Posterior cingulate gyrus (tissue), 11 donors: ENCODE results near the gene RUSC1.
"Not testable (repeated sequence)": the region's sequence is repeated elsewhere in the genome, so short reads cannot be mapped to it uniquely, and the experiment has no call there.

ENCODE experiments used
- DNase-seq, 10 donors: peaks; one replicate each; pipeline versions ENCODE4 v3.0.0 to v3.0.0-alpha.2; 2020 to 2021; ENCODE audit warnings: mixed read lengths in 3 of 10
- intact Hi-C: fragments of 100-400 bp; cut with DNase I; formaldehyde crosslinking; loops from one replicate; pipeline ENCODE4 v1.15.1; 2023

RUSC1 gene, protein sequence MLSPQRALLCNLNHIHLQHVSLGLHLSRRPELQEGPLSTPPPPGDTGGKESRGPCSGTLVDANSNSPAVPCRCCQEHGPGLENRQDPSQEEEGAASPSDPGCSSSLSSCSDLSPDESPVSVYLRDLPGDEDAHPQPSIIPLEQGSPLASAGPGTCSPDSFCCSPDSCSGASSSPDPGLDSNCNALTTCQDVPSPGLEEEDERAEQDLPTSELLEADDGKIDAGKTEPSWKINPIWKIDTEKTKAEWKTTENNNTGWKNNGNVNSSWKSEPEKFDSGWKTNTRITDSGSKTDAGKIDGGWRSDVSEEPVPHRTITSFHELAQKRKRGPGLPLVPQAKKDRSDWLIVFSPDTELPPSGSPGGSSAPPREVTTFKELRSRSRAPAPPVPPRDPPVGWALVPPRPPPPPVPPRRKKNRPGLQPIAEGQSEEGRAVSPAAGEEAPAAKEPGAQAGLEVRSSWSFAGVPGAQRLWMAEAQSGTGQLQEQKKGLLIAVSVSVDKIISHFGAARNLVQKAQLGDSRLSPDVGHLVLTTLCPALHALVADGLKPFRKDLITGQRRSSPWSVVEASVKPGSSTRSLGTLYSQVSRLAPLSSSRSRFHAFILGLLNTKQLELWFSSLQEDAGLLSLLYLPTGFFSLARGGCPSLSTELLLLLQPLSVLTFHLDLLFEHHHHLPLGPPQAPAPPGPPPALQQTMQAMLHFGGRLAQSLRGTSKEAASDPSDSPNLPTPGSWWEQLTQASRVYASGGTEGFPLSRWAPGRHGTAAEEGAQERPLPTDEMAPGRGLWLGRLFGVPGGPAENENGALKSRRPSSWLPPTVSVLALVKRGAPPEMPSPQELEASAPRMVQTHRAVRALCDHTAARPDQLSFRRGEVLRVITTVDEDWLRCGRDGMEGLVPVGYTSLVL

DNA sequence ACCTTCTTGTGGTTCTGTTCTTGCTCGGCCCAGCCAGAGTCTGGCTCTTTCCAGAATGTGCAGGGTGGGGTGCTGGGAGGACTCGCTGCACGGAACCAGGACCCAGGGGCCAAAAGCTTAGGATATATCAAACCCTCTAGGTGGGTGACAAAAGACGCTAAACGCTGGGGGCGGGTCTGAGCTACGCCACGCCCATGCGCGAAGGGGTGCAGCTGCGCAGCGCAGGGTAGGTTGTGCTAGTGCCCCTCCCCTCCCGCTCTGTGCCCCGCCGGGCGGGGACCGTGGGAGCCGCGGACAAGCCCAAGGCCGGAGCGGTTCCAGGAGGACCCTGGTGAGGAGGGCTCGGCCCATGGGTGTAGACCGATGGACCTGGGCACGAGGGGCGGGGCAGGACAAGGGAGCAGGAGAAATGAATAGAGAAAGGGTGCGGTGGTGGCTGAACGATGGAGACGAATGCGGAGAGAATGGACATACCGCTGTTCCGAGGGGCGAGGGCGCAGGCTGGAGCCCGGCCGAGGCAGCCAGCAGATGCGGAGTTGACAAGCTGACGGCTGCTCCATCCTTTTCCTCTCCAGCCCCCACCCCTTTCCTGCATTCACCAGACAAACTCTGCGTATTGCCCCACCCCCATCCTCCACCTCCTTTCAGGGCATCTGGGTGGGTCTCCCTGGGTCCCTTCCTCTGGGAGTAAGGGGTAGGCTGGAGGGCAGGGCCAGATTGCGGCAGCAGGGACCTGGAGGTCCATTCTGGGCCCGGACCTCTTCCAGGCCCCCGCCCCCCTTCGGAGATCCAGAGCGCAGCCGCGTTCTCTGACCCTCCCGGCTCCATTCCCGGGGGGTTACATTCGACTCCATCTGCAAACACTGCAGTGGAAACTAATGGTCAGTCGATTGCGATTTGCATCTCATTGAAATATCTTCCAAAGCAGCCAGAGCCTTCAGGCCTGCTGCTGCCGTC is at the start of gene RUSC1:
TSS of gene RUSC1 (plus strand) at position 234 of the 957 bp plus-strand sequence. CDS start 880 bp downstream, outside the sequence.
- intact Hi-C loops, result no loop called here
- DNase-seq, result peak; percentile 72 to 98 (median 87)

DNA sequence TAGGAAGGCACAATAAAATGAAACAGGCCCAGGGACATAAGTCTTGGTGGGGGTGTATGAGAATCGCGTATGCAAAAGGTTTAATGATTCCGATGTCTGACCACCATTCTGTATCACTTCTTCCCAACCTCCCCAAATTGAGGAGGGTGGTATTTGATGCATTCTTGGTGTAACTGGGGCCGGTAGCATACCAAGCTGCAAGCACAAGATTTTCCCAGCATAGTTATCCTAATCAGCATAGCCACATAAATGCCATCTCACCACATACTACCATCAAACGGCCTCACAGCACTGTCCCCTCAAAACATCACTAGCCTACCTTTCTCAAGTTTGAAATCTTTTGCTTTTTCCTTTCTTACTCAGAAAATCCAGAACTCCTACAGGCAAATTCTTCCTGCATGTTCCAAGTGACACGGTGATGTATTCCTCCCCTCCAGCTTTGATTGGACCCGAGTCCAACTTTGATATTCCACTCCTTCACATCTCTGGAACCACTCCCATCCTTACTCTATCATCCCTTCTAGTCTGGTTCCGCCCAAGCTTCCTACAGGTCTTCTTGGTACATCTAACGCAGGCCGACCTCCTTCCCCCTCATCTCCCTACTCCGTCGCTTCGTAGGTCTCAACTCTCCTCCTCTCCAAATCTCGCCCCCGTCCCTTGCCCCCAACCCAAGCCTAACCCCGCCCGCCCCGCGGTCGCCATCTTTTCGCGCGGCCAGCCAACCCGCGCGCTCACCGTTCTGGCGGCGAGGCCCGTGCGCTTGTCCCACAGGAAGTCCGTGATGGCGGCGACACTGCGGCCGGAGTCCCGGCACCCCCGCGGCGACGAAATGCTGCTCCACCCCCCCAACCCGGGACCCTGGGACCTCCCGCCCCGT is 48.0 kb upstream of the RUSC1 start:
- intact Hi-C loops, result loop anchor here (1.0 kb wide), 1 partner anchor 10 kb away; the partner anchor contains the start of gene SCAMP3
- DNase-seq, result peak in 1 of 10 donors; percentile 42

DNA sequence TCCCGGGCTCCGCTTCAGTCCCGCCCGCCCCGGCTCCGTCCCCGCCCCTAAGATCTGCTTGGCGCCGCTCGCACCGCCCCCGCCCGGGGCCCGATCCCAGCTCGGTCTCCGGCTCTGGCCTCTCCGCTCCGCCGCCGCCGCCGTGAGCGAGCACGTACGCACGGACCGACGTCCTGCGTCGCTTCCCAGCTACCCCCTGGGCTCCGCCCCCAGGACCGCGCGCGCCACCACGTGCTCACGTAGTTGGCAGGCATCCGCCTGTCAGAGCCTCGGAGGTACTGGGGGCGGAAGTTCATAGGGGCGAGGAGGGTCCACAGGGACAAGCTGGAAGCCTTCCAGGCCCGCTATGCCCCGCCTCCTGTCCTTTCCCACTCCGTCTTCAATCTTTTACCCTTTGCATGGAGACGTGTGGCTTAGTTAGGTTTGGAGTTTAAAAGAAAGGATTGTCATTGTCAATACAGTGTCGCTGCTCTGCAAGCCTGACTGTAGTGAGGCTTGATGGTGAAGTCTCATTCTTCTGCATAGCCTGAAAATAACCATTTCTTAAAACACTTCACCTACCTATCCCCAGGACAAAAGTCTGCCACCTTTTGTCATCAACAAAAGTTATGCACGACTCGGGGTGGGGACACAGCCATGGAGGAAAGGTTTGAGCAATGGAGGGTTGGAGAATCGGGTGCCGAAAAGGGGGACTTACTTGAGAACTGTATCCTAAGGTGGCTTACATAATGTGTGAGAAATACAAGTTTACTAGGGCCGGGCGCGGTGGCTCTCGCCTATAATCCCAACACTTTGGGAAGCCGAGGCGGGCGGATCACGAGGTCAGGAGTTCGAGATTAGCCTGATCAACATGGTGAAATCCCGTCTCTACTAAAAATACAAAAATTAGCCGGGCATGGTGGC is 47.1 kb upstream of the RUSC1 start, which contains the start of gene CLK2:
TSS of gene CLK2 (minus strand) at position 162 of the 903 bp plus-strand sequence. CDS start 2,527 bp downstream, outside the sequence.
- DNase-seq, result peak; percentile 91 to 99 (median 94)
- intact Hi-C loops, result no loop called here

DNA sequence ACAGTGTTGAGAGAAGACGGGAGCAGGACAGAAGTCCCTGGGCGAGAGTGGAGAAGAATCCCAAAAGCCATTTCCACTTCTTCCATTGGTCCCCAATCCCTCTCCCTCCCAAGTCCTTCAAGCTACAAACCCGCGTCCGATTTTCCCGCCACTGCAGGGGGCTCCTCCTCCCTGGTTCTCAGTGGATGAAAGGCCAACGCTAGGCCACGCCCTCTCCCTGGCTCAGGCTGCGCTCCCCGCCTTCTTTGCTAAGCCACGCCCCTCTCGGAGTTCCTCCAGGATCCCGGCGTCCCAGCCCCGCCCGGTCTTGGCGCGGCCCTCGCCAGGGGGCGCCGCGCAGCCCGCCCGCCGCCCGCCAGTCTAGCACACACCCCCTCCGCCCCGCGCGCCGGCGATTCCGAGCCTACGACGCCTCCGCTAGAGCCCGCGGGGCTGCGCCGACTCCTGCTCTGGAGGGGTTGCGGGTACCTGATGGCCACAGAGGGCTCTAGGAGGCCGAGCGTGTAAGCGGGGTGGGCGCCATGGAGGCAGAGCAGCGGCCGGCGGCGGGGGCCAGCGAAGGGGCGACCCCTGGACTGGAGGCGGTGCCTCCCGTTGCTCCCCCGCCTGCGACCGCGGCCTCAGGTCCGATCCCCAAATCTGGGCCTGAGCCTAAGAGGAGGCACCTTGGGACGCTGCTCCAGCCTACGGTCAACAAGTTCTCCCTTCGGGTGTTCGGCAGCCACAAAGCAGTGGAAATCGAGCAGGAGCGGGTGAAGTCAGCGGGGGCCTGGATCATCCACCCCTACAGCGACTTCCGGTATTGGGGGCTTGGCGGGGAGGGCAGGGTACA is 43.4 kb upstream of the RUSC1 start, which contains the start of gene HCN3:
TSS of gene HCN3 (plus strand) at position 394 of the 832 bp plus-strand sequence. CDS start at position 522, 128 bp downstream.
- intact Hi-C loops, result loop anchor here (1.0 kb wide), 1 partner anchor 46 kb away; no protein-coding TSS in a partner anchor
- peak; percentile 96 to 100 (median 98) for DNase-seq

DNA sequence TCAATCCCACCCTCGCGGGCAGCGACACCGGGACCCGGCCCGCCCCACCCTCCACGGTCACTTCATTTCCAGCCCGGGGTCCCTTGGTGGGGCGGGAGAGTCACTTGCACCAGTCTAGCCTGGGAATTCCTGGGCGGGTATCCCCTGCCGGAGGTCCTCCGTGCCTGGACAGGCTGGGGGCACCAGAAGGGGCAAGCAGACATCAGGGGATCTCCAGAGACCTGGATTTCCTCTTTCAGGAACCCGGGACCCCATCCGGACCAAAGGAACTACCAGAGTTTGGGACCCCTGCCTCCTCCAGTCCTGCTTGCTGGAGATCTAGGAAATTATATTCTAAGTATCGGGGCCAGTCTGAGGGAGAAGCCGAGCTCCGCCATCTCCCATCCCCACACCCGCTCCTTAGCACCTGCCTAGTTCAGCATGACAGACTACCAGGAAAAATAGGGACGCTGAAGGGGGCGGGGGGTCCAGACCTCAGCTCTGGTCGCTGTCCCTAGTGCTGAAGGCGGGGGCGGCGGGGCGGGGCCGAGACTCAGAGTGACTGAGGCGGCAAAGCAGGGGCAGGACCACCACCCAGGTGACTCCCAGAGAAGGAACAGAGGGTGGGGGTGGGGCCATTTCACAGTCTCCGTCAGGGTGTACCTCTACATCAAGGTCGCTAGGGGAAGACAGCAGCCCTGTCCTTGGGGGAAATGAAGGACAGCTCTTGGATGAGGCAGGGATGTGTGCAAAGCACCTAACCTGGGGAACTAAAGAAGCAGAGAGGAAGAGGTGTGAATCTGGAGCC is 42.6 kb upstream of the RUSC1 start:
- peak in 3 of 10 donors; percentile 32 to 82 (median 78) for DNase-seq
- intact Hi-C loops, result loop anchor here (1.0 kb wide), 1 partner anchor 45 kb away; no protein-coding TSS in a partner anchor

DNA sequence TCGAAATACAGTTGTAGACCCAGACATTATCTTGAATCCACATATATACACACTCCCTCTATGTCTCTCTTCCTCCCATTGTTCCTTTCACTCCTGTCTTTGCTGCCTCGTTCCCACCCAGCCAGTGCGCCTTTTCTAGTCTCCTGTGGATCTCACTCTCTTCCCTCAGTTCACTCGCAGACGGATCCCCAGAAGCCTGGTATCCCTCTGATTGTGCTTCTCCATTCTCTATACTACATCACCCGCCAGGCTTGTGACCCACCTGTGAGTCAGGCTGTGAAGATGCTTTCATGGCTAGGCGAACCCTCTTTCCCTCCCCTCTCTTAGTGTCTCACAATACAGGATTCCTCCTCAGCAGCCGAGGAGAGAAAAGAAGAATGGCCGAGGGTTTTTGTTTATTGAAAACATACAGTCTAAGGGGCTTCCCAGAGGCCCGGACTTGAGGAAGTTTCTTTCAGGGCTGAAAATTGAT is 42.0 kb upstream of the RUSC1 start:
- intact Hi-C loops, result no loop called here

DNA sequence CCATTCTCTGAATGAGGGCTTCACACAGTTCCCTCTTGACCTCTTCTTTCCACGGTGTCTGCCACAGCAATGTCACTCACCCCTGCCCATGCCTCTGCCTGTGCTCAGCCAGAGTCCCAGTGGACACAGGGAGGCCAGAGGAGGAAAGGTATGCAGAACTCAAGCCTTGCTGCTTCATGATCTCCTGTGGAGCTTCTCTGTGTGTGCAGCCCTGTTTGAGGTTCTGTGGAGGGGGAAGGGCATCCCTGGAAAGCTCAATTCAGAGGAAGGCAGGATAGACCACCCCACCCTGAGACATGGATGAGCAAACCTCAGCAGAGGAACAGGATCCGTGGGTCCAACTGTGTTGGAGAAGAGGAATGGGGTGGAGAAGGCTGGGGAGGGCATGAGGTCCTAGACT is 41.4 kb upstream of the RUSC1 start:
- intact Hi-C loops, result no loop called here
- peak in 2 of 10 donors; percentile 29 to 42 for DNase-seq

More for the DNA sequence above, 42.0 kb upstream of the RUSC1 start:
- DNase-seq, result peak in 2 of 10 donors; percentile 70 to 78

DNA sequence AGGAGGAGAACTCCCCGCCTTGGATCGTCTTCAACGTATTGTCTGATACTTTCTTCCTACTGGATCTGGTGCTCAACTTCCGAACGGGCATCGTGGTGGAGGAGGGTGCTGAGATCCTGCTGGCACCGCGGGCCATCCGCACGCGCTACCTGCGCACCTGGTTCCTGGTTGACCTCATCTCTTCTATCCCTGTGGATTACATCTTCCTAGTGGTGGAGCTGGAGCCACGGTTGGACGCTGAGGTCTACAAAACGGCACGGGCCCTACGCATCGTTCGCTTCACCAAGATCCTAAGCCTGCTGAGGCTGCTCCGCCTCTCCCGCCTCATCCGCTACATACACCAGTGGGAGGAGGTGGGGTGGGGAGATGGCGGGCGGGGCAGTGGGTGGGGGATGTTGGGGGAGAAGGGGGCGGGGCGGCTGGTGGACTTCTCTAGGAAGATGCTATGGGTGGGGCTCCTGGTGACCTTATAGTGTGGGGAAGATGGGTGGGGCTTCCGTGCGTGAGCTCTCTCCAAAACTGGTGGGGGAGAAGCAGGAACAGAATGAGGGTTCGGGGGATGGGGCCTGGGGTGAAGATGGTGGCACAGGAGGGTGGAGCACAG is 38.1 kb upstream of the RUSC1 start:
- intact Hi-C loops, result no loop called here
- DNase-seq, result peak in 2 of 10 donors; percentile 31 to 62

DNA sequence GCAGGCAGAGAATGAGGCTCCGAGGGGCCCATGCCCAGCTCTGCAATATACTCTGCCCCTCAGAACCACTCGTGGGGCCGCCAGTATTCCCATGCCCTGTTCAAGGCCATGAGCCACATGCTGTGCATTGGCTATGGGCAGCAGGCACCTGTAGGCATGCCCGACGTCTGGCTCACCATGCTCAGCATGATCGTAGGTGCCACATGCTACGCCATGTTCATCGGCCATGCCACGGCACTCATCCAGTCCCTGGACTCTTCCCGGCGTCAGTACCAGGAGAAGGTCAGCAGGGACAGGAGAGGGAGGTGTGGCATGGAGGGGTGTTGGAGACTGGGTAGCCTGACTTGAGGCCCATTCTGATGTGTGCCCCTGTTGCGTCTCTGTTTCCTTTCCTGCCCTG is 36.2 kb upstream of the RUSC1 start:
- intact Hi-C loops, result no loop called here
- DNase-seq, result peak in 2 of 10 donors; percentile 64 to 68

DNA sequence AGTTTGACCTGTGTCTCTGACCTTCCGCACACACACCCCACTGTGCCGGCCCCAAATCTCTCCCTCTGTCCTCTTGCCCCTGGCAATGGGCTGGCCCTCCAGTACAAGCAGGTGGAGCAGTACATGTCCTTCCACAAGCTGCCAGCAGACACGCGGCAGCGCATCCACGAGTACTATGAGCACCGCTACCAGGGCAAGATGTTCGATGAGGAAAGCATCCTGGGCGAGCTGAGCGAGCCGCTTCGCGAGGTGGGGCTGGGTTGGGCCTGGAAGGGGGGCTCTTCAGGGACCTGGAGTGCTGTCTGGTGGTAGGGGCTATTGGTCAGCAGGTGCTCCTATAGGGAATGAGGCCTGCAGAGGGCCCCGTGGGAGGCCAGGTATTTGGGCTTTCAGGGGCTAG is 35.6 kb upstream of the RUSC1 start:
- DNase-seq, result peak in 2 of 10 donors; percentile 9 to 55
- intact Hi-C loops, result no loop called here

DNA sequence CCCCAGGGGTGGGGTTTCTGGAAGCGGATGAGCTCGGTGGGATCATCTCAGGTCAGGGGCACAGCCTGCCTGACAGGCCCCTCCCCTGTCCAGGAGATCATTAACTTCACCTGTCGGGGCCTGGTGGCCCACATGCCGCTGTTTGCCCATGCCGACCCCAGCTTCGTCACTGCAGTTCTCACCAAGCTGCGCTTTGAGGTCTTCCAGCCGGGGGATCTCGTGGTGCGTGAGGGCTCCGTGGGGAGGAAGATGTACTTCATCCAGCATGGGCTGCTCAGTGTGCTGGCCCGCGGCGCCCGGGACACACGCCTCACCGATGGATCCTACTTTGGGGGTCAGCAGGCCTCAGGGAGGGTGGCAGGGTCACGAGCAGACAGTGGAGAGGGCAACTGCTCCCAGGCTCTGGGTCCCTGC is 35.1 kb upstream of the RUSC1 start:
- peak in 2 of 10 donors; percentile 53 to 73 for DNase-seq
- intact Hi-C loops, result no loop called here

DNA sequence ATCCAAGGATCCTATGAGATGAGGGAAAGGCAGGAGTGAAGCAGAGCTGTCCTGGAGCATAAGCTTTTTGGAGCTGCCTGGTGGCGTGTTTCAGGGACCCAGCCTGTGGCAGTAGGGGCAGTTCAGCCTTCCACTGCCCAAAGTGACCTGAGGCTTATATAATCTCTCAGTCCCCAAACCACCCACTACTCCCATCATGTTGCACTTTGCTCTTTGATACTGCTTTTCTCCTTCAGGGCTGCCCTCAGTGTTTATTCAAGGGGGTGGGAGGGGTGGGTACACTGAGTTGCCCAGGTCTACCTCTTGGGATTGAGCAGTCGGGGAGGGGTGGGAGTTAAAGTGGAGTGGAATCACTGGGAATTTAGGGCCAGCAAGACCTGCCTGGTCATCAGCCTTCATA is 34.1 kb upstream of the RUSC1 start:
- peak in 1 of 10 donors; percentile 9 for DNase-seq
- intact Hi-C loops, result no loop called here

DNA sequence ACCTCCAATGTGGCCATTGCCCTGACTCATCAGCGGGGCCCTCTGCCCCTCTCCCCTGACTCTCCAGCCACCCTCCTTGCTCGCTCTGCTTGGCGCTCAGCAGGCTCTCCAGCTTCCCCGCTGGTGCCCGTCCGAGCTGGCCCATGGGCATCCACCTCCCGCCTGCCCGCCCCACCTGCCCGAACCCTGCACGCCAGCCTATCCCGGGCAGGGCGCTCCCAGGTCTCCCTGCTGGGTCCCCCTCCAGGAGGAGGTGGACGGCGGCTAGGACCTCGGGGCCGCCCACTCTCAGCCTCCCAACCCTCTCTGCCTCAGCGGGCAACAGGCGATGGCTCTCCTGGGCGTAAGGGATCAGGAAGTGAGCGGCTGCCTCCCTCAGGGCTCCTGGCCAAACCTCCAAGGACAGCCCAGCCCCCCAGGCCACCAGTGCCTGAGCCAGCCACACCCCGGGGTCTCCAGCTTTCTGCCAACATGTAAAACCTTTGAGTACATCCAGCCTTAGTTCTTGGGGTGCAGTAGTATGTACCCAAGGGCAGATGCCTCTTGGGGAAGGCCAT is 32.6 kb upstream of the RUSC1 start:
- intact Hi-C loops, result no loop called here
- DNase-seq, result peak in 2 of 10 donors; percentile 55 to 72

DNA sequence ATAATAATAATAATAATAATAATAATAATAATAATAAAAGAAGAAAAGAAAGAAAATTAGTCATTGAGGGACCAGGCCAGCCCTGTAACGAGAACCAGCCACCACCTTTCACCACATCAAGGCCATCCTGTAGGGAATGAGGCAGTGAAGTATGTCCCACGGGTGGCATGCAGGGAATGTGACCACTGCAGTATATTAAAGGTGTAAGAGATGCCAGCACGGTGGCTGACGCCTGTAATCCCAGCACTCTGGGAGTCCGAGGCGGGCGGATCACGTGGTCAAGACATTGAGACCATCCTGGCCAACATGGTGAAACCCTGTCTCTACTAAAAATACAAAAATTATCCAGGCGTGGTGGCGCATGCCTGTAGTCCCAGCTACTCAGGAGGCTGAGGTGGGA is 29.7 kb upstream of the RUSC1 start:
- intact Hi-C loops, result not testable (repeated sequence)
- peak in 1 of 10 donors; percentile 61 for DNase-seq
